NCI-H2171 (cell line): ENCODE results near the gene CD200.
"Not testable (repeated sequence)": the region's sequence is repeated elsewhere in the genome, so short reads cannot be mapped to it uniquely, and the experiment has no call there.

Source experiments
- DNase-seq: peaks from one replicate; lab custom pipeline; 2025; lab: John Stamatoyannopoulos, UW

The CD200 gene

DNA sequence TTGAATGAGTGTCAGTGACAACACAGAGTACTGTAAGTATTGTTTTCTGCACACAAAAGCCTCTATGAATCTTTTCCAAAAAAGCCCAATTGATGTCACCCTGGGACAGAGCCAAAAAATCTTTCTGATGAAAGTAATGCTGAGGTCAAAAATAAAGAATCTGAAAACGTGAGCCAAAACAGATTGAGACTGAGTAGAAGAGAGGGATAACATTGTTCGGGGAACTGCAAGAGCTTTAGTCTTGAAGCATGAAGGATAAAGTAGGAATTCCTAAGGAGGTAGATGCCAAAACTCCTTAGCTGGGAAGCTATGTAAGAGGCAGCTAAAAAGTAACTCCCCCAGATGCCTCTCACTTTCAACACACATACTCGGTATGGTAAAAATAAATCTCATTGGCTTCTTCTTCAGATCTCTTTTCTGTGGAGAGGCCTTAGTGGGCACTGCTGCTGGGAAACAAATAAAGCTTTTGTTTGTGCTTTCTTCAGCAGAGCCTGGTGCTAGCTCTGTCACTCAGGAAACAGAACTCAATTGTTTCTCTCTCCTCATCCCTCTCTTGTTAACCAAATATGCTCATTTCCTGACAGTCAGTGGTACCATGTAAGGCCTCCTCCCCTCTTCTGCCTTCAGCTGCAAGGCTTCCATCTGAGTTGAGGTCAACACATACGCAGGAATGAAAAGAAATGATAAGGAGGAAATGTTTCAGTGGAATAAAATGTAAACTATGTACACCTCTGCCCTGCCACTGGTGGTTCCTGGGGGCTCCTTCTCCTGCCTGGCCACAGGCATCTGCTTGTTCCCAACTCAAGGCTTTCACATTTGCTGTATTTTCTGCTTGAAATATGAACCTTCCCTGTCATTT is 58.1 kb downstream of the CD200 start:
- DNase-seq = no peak

DNA sequence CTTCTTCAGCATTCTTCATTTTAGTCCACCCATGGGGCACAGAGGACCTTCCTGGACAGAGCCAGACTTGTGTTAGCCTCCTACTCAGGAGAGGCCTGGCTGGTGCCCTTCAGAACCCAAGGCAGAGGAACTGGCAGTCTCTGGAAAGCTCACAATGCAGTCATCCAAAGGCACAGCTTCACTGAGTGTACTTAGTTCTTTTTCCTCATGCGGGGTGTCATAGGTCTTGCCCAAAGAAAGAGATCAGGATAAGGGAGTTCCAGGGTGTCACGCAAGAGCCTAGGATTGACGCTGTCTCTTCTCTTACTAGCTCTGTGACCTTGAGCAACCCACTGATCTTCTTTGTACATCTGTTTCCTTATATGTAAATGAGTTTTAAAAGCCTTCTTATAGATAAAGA is 58.7 kb downstream of the CD200 start:
- DNase-seq = no peak

DNA sequence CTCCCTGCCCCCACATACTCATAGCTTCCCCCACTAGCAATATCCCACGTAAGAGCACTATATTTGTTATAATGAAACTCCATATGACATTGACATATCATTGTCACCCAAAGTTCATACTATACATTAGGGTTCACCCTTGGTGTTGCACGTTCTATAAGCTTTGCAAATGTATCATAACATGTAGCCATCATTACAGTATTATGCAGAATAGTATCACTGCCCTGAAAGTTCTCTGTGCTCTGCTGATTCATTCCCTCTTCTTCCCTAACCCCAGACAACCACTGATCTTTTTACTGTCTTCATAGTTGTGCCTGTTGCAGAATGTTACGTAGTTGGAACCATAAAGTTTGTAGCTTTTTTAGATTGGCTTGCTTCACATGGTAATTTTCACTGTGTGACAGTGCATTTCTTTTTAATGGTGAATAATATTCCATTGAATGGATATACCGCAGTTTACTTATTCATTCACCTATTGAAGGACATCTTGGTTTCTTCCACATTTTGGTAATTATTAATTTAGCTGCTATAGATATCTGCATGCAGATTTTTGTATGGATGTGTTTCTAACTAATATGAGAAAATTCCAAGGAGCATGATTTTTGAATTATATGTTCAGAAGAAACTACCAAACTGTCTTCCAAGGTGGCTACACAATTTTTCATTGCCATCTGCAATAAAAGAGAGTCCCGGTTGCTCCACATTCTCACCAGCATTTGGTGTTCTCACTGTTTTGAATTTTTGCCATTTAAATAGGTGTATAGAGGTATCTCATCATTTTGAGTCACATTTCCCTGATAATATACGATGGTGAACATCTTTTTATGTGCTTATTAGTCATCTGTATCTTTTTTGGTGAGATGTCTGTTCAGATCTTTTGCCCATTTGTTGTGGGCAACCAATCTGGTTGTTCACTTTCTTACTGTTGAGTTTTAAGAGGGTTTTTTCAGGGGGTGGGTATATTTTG is 59.7 kb downstream of the CD200 start:
- no peak for DNase-seq

DNA sequence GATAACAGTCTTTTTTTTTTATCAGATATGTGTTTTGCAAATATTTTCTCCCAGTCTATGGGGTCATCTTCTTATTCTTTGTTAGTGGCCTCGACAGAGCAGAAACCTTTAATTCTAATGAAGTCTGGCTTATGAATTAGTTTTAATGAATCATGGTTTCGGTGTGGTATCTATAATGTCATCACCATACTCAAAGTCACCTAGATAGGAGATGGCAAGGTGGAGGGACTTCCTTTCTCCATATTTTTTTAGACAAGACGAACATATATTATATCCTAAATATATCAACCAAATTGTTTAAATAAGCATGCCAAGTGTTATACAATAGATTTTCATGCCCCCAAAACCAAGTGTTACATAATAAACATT is 60.4 kb downstream of the CD200 start:
- no peak for DNase-seq

- no peak for DNase-seq
Observed at GRCh38 chr3:112394003-112394640, 61.2 kb downstream of the CD200 start.

- DNase-seq = no peak
Observed at GRCh38 chr3:112395181-112395895, 62.4 kb downstream of the CD200 start.

DNA sequence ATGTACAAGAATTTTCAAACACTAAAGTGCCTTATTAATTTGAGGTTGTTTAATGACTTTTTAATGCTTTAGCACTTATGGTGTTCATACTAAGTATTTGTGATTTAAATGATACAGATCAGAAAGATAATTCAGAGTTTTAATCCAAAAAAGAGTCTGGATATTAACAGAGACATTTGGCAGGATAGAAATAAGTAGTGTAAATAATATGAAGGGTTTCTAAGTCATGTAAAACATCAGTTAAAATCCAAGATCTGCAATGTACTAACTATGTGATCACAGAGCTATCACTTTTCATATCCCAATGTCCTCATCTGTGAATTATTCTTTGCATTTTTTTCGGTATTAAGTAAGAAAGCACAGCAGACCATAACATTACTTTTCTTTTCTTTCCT is 62.9 kb downstream of the CD200 start:
- no peak for DNase-seq

DNA sequence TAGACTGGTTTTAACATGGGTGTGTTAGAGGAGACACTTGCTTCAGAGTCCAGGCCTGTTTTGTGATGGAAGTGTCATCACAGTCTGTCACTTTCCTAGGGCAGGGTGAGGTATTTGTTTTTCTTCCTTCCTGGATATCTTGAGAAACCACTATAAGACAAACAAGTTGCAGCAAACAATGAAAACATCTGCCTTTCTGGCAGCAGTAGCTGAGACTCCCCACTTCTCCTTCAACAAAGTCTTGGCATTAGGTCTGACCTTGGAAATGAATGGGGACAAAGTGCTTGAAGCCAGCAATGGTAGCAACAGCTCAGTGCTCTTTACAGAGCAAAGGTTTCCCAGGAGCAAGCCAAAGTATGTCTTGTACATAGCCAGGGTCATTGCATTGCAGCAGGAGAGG is 64.6 kb downstream of the CD200 start:
- DNase-seq = no peak

GRCh38 chr3:112399064-112399463 is 66.1 kb downstream of the CD200 start:
- no peak for DNase-seq

GRCh38 chr3:112399554-112399953 is 66.6 kb downstream of the CD200 start:
- DNase-seq = not testable (repeated sequence)

DNA sequence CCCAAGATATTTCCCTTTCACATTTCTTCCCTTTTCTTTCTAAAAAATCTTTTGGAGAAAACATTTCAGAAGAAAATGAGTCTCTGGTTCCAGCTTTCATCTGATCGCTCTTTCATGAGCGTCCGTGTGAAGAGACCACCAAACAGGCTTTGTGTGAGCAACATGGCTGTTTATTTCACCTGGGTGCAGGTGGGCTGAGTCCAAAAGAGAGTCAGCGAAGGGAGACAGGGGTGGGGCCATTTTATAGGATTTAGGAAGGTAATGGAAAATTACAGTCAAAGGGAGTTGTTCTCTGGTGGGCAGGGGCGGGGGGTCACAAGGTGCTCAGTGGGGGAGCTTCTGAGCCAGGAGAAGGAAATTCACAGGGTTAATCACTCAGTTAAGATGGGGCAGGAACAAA is 67.4 kb downstream of the CD200 start:
- not testable (repeated sequence) for DNase-seq

- no peak for DNase-seq
Observed at GRCh38 chr3:112401617-112402016, 68.7 kb downstream of the CD200 start.

- DNase-seq = no peak
Observed at GRCh38 chr3:112403103-112403502, 70.1 kb downstream of the CD200 start.

DNA sequence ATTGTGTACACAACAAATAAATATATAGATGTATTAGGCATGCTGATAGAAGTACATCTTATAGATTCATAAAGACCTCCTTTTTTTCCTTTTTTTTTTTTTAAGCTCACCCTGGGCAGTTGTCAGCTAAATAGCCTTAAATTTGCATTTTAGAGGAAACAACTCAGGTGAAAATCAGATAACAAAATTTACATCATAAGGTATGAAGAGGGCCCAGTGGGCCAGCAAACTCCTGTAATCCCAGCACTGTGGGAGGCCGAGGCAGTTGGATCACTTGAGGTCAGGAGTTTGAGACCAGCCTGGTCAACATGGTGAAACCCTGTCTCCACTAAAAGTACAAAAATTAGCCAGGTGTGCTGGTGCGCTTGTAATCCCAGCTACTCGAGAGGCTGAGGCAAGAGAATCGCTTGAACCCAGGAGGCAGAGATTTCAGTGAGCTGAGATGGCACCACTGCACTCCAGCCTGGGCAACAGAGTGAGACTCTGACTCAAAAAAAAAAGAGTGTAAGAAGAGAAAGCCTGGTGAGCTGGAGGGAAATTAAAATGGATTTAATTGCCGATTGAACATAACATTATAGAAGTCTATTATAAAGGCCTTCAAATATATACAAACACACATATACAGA is 72.1 kb downstream of the CD200 start:
- DNase-seq = not testable (repeated sequence)

DNA sequence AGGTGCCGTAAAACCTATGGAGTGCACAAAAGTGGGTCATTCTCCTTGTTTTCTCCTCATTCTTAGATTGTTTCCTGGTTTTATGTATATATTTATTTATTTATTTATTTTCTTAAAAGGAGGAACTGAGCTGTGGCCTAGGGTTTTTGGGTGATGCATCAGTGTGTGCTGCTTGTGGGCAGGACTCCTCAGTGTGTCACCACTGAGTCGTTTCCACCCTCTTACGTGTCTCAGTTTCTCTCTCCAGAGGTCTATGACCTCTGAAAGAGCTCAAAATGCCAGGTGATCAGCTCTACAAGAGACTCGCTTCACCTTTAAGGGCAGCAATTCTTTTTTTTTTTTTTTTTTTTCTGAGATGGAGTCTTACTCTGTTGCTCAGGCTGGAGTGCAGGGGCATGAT is 72.9 kb downstream of the CD200 start:
- DNase-seq = no peak

GRCh38 chr3:112407214-112407887 is 74.4 kb downstream of the CD200 start:
- no peak for DNase-seq

GRCh38 chr3:112407888-112408702 is 75.1 kb downstream of the CD200 start:
- no peak for DNase-seq

GRCh38 chr3:112409041-112409440 is 76.1 kb downstream of the CD200 start:
- DNase-seq = no peak

DNA sequence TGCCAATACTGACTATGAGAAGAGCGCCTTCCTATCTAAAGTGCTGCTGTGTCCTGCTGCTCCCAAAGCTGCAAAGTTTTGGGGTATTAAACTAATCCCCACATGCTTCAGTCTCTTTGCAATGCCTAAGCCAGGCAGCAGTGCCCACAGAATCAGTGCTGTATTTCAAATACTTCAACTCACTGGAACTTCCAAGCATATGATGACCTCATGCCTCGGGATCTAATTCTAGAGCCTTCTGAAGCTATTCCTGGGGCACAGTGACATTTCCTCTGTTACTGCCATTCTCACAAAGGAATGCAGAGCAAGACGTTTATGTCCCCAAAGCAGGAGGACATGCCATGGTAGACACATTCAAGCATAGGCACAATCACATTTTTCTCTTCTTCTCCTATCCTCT is 78.5 kb downstream of the CD200 start:
- no peak for DNase-seq
